HG03571 (cell line): ENCODE measurements around the gene PCED1A.

Experiments used
- ATAC-seq: cut with Tn5 transposase; IDR thresholded peaks from one replicate; pipeline ENCODE4 v1.9.1; 2021; ENCODE audit not compliant: unreplicated experiment

The PCED1A gene, protein sequence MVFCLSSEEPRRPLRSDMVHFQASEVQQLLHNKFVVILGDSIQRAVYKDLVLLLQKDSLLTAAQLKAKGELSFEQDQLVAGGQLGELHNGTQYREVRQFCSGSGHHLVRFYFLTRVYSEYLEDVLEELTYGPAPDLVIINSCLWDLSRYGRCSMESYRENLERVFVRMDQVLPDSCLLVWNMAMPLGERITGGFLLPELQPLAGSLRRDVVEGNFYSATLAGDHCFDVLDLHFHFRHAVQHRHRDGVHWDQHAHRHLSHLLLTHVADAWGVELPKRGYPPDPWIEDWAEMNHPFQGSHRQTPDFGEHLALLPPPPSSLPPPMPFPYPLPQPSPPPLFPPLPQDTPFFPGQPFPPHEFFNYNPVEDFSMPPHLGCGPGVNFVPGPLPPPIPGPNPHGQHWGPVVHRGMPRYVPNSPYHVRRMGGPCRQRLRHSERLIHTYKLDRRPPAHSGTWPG

DNA sequence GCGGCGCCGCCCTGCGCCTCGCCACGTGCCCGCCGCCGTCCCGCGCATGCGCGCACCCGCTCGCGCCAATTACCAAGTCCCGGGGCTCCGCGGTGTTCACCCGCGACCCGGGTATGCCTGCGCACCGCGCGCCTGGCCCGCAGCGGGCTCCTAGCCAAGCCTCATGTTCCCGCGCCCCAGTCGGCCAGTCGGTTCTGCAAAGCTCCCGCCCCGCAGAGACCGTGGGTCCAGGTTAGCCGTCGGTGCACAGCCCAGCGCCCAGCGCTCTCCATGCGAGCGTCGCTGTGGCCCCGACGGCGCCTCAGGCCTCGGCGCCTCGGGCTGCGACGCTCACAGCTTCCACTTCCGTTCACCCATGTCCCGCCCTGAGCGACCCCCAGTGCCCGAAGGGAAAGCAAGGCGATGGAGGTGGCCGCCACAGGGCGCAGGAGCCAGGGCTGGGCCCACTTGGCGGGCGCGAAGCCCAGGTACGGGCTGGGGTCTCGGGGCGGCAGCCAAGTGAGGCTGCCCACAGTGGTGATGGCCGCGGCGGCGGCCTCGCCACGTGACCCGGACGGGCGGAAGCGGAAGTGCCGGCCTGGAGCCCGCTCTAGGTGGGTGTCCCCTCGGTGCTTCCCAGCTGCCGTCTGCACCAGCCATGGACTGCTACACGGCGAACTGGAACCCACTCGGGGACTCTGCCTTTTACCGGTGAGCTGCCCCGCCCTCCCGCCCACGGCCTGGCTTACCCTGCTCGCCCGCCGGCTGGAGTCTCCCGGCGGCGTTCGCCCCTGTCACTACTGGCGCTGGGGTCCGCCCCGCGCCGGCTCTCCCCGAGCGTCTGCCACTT lies at the start of gene PCED1A, which contains the start of gene VPS16:
TSS of gene PCED1A (minus strand) at position 518 of the 829 bp plus-strand sequence. CDS start 743 bp downstream, outside the sequence.
TSS of gene VPS16 (plus strand) at position 608 of the 829 bp plus-strand sequence. CDS start at position 638, 30 bp downstream.
- peak; percentile 85 for ATAC-seq

DNA sequence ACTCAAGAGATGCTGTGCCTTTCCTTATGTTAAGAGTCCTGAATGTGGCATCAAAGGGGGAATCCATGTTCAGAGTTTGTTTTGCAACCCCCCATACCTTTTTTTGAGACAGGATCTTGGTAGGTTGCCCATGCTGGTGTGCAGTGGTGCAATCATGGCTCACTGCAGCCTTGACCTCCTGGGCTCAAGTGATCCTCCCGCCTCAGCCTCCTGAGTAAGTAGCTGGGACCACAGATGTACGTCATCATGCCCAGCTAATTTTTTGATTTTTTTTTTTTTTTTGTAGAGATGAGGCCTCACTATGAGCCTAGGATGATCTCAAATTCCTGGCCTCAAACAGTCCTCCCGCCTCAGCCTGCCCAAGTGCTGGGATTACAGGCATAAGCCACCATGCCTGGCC lies 49.3 kb upstream of the PCED1A start:
- no peak for ATAC-seq

DNA sequence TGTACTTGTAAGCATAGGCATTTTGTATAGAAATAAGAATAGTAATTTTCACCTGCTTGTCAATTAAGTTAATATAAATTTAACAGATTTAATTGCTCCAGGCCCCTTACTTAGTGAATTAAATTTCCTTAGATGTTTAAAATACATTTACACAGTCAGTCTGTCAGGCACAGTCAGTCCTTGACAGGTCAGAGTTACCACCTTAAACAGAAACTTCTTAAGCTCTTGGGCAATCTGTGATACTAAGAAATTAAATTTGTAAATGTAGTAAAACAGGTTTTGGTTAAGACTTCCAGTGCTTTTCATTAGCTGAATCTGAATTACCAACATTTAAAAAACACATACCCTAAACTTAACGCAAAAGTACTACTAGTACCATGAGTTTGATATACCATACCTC lies 48.8 kb upstream of the PCED1A start:
- ATAC-seq, result no peak

DNA sequence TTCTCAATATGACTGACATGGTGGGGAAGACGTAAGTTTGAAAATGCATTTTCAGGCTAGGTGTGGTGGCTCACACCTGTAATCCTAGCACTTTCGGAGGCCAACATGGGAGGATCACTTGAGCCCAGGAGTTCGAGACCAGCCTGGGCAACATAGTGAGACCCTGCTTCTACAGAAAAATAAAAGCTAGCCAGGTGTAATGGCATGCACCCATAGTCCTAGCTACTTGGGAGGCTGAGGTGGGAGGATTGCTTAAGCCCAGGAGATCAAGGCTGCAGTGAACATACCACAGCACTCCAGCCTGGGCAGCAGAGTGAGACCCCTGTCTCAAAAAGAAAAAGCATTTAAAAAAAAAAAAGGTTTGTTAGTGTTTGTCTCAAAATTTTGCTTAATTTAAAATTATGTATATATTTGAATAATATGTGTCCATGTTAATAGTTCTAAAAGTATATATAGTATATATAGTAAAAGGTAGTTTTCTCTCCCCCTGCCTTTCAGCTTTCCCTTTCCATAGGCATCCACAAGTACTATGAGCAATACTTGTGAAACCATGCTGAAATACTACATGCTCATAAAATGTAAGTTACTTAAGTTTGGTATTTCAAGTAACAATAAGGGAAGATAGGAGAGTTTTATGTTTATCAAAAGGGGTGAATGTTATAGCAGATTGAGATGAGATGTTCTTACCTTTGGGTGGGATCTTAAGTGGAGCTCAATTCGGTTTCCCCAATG lies 47.9 kb upstream of the PCED1A start:
- no peak for ATAC-seq

DNA sequence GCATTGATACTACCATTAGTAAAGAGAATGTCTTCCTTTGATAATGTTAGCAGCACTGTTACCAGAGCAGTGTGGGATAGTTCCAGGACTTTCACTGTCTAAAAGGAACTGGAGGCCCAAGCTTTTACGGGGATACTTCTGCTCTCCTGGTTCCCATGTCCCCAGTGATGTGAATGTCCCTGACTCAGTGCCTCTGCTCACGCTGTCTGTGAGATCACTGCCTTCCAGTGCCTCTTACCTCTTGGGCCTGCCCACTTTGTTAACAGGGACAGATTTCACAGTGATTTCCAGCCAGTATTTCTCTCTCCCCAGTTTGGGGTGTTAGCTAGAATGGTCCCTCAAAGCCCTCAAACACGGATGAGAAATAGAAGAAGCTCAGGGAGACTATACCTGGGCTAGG lies 47.3 kb upstream of the PCED1A start:
- no peak for ATAC-seq

DNA sequence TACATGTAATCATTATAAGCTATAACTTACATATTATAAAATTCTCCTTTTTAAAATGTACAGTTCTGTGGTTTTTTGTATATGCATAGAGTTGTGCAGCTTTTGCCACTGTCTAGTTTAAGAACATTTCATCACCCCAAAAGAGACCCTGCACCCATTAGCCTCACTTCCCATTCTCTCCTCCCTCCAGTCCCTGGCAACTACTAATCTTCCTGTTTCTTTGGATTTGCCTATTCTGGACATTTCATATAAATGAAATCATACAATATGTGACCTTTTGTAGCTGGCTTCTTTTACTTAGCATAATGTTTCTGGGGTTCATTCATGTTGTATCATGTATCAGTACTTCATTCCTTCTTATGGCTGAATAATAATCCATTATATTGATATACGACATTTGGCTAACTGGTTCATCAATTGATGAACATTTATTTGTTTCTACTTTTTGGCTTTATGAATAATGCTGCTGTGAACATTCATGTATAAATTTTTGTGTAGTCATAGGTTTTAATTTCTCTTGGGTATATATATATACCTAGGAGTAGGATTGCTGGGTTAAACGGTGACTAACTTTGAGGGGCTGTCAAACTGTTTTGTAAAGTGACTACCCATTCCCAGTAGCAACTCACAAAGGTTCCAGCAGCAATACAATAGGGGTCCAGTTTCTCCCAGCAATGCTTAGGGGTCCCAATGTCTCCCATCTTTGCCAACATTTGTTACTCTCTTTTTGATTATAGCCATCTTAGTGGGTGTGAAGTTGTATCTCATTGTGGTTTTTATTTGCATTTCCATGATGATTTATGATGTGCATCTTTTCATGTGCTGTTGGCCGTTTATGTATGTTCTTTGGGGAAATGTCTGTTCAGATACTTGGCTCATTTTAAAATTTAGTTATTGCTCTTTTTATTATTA lies 43.5 kb upstream of the PCED1A start:
- ATAC-seq, result no peak

DNA sequence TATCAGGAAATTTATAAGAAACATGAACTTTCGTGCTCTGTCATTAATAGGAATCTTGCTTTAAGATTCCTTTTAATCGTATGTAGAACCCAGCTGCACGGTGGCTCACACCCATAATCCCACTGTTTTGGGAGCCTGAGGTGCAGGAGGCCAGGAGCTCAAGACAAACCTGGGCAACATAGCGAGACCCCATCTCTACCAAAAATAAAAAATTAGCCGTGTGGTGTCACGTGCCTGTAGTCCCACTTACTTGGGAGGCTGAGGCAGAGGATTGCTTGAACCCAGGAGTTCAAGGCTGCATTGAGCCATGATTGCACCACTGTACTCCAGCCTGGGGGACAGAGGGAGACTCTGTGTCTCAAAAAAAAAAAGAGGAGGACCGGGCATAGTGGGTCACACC lies 40.2 kb upstream of the PCED1A start:
- no peak for ATAC-seq

DNA sequence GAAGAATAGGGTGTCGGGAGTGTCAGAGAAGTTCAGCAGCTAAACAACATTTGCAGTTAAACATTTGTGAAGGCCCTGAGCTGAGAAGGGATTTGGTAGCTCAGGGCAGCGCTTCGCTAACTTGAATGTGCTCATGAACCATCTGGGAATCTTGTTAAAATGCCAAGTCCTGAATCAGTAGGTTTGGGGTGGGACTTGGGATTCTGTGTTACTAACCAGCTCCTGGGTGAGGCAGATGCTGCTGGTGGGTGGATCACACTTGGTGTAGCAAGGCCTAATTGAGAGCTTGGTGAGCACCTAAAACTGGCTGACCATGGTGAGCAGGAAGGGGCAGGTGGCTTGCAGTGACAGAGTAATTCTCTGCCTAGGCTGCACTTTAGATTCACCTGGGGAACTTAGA lies 38.7 kb upstream of the PCED1A start:
- no peak for ATAC-seq

DNA sequence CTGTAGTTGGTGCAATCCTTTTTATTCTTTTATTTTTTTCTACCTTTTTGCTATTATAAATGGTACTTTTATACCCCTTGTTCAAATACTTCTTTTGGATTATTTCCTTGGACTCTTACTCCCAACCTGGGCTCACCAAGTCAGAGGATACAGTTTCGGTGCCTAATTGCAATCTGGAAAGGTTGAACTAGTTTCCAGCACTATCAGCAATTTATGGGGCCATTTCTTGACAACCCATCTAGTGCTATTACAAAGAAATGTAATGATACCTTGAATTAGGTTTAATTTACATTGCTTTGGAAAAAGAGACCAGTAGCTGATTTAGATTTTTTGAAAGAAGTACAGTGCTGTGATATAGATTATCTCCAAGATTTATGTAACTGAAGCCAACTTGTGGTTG lies 38.1 kb upstream of the PCED1A start:
- ATAC-seq, result no peak

DNA sequence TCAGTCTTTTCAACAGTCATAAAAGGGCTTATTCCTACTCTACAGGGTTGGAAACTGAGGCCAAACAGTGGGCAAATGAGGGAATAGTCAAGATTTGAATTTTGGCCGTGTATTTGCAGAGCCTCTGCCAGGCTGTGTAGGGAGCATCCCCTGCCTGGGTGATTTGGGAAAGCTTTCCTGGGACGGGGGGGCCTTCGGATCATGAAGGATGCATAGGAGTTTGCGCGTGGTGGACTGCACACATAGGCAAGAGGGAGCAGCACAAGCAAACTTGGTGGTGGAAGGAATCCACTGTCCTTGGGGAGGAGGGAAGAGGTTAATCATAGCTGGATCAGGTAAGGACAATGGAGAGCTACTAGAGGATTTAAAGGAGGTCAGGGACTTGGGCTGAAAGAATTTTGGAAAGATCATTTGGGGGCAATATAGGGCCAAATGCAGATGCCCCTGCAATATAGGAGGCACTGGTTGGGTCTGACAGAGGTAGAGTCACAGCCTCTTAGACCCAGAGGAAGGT lies 35.3 kb upstream of the PCED1A start:
- no peak for ATAC-seq

DNA sequence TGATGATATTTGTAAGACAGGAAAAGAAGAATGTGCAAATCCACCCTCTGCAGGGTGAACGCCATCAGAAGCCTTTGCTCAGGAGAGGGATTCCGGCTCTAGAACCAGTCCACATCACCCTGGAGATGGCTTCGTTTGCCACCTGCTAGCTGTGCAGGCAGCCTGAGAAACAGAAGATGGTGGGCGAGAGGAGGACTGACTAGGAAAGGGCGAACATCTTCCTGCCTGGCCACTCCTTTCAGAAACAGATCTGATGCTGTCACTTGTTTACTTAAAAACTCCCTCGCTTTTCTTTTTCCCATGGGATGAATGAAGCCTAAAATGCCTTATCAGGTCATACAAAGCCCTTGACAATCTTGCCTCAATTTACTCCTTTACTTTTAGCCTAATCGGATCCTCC lies 34.0 kb upstream of the PCED1A start:
- ATAC-seq, result no peak

DNA sequence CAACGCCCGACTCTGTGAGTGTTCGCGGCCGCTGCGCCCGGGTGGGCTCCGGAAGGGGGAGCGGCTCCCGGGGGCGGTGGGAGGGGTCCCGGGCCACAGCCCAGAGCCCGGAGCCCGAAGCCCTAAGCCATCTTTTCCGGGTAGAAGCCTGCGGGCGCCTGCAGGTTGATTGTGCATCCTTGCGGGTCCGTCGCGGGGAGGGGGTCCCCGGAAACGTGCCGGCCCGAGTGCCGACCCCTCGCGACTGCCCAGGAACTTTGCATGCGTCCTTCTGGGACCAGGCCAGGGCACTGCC lies 33.2 kb upstream of the PCED1A start:
- ATAC-seq, result peak; percentile 43

DNA sequence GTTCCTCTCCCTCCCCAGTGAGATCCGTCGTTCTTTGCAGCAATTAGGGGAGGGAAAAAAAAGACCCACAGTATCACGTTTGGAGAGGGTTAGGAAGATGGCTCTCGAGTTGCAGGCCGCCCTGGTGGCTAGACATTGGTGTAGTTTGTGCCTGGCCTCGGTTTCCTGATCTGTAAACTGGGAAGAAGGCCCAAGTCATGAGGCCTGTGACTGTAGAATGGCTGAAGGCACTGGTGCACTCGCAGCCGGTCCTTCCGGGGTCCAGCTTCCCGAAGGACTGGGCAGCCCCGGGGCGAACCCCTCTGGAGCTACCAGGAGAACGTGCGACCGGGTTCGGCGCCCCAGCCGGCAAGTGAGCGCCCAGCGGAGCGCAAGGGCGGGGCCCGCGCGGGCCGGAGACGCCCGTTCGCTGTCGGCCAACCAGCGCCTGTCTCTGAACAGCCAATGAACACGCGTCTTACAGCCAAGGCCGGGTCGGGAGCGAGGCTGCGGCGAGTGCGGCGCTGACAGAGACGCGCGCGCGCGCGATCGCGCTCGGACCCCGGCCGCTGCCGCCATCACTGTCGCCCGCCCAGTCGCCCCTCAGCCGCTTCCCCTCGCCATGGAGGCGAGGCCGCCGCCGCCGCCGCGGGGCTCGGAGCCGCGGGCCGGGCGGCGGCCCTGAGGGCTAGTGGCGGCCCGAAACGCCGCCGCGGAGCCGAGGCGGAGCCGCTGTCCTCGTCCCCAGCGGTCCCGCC lies 32.7 kb upstream of the PCED1A start, which contains the start of gene PTPRA:
TSS of gene PTPRA (plus strand) at position 472 of the 737 bp plus-strand sequence. CDS start 90,797 bp downstream, outside the sequence.
- ATAC-seq, result peak; percentile 88

DNA sequence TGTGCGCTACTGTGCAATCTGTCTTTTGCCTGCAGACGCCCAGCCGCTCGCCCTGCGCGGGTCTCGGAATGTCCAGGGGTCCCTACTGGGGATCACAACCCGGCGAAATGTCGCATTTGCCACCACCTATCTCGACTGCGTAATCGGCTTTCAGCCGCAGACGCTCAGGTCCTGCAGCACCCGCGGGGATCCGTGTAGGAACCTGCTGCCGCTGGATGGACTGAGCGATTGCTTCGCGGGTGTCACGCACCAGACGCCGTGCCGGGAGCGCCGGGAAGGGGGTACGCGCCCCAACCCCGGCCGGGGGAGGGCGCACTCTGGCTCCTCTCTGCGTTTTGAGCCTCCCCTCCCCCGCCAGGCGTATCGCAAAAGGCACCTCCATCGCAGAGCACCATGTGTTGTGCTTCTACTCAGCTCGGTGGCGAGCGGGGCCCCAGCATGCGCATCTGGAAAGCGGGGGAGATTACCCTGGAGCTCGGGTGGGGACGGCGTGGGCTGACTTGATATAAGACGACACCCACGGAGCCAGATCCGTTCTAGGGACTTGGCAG lies 32.1 kb upstream of the PCED1A start:
- ATAC-seq, result peak; percentile 22

DNA sequence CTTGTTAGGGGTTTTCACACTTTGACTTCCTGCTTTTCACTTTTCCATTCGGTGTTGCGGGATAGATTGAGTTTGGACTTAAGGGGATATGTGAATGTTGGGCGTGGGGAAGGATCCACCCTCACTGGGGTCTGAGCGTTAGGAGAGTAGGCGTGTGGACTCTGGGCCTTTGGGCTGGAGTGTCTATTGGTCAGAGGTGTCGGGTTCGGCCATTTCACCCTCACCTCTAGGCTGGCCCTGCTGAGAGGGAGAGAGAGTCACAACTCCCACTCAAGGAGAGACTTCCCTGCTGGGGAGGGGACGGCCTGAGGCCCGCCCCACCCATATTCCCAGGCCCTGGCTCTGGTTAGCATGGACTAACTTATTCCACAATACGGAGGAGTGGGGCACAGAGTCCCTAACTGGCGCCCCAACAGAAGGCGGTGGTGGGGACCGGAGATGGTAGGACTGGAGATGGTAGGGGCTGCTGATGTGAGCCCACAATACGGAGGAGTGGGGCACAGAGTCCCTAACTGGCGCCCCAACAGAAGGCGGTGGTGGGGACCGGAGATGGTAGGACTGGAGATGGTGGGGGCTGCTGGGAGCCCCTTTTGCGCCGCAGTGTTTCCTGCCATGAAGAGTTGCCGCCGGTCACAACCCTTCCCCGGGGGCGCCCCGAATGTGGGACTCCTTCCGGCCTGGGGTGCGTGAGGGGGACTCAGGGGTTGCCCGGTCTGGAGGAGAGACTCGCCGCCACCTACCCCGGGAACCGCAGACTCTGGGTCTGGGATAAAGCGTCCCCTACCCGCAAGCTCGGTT lies 31.4 kb upstream of the PCED1A start:
- no peak for ATAC-seq

DNA sequence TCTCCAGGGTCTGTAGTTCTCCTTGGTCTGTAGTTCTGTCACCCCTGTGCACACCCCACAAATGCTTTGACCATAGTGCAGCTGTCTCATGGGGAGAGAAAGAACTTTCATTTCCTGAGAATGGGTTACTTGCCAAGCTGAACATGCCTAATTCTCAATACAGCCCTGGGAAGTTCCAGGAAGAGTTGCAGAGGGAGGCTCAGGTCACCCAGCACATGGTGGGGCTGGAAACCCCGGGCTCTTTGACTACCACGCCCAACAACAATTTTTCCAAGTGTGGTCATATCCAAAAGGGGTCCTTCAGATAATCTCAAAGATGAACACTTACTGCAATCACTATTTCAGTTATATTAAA lies 30.6 kb upstream of the PCED1A start:
- ATAC-seq, result no peak

DNA sequence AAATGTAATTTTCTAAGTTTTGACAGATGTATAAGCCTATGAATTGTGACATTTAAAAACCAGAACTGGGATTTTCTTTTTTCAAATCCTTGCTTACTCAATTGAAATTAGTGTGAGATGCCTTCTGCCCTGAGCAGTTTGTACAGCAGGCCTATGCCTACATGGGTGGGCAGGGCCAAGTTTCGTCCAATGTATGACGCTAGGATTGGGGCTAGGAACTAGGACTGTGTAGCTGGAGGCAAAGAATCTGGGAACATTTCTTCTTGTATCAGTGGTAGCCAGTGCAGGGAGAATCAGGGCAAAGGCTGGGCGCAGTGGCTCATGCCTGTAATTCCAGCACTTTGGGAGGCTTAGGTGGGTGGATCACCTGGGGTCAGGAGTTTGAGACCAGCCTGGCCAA lies 28.9 kb upstream of the PCED1A start:
- no peak for ATAC-seq

DNA sequence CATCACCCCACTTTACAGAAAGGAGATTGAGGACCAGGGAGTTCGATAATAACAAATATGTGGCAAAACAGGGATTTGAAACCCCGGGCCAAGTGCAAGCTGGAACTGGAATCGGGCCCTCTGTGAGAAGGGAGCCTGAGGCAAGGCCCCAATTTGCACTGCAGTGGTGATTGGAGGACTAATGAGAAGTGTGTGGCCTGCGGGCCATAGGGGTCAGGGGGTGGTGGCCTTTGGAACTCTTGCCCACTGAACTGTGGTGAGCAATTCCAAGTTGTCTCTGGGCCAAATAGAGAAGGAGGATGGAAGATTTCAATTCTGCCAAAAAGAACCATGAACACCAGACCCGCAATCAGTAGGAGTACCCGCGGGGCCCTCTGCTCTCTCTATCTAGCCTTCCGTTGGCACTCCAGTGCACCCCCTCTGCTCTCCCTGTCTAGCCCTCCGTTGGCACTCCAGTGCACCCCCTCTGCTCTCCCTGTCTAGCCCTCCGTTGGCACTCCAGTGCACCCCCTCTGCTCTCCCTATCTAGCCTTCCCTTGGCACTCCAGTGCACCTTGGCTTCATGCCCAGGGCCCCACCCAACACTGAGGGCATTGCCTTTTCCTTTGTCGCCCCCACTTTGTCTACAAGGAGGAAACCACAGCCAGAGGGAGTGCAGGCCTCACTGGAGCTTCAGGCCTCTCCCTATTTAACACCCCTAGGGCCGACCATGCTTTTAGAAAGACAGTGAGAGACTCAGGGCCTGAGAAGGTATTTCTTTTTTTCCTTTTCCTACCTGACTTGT lies 26.8 kb upstream of the PCED1A start:
- ATAC-seq, result no peak
